Glomerular visceral epithelial cell (primary cell): ENCODE data around the gene RANBP10.
A peak's percentile ranks its signal among the peaks of the same experiment; 100 is the strongest.
"Not testable (repeated sequence)": the region's sequence is repeated elsewhere in the genome, so short reads cannot be mapped to it uniquely, and the experiment has no call there.

Experiments
- DNase-seq: peaks from one replicate; pipeline ENCODE4 v3.0.0-alpha.2; 2016; ENCODE audit errors: extremely low spot score

The RANBP10 gene

DNA sequence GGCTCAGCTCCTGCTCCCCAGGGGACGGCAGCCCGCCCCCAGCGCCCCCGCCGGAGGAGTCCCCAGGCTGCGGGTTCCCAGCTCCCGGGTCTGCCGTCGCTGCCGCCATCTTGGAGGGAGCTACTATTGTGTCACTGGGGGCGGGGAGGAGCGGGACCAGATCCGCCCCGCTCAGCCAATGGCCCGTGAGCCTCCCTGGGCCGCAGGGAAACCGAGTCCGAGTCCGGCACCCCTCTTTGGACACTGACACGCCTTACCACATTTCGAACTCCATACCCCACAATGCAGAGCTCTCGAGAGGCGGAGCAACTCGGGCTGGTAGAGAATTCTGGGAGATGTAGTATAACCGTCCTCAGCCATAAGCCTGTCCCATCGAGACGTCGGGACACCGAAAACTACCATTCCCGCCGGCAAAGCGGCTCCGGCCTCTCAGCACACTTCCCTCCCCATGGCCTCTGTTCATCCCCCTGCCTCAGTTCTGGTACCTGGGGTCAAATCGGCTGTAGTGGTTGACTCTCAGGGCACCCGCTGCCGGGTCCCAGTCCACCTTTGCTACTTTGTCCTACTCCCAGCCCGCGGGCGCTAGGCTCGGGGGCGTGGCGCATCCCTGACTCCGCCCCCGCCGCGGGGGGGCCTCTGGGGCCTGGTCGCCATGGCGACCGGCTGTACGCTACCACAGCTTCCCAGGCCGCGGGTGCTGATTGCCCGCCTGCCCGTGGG lies at the start of gene RANBP10, which contains the start of gene TSNAXIP1:
RANBP10 (minus strand) TSS at position 133 of the 720 bp plus-strand sequence; CDS start at position 109, 24 bp downstream.
TSNAXIP1 (plus strand) TSS at position 462 of the 720 bp plus-strand sequence. CDS start 261 bp downstream, outside the sequence.
- DNase-seq, result peak; percentile 98

DNA sequence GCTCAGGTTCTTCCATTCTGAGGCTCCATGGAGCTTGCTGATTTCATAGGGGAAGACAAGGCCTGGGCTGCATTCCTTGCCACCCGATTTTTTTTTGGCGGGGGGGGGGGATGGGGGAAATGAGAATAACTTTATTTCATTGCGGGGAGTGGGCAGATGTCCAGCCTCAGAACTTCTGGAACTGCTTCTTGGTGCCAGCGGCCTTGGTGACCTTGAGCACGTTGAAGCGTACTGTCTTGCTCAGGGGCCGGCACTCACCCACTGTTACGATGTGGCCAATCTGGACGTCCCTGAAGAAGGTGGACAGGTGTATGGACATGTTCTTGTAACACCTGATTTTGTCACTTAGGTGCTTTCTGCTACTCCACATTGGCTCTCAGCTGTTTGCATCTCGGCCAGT lies 49.4 kb upstream of the RANBP10 start:
- no peak for DNase-seq

DNA sequence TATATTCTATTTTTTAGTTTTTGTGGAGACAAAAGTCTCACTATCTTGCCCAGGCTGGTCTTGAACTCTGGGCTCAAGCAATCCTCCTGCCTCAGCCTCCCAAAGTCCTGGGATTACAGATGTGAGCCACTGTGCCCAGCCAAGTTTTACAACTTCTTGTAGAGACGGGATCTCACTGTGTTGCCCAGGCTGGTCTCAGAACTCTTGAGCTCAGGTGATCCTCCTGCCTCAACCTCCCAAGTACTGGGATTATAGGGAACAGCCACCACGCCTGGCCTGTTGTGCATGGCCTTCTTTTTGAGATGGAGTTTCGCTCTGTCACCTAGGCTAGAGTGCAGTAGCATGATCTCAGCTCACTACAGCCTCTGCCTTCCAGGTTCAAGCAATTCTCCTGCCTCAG lies 47.3 kb upstream of the RANBP10 start:
- DNase-seq, result no peak

DNA sequence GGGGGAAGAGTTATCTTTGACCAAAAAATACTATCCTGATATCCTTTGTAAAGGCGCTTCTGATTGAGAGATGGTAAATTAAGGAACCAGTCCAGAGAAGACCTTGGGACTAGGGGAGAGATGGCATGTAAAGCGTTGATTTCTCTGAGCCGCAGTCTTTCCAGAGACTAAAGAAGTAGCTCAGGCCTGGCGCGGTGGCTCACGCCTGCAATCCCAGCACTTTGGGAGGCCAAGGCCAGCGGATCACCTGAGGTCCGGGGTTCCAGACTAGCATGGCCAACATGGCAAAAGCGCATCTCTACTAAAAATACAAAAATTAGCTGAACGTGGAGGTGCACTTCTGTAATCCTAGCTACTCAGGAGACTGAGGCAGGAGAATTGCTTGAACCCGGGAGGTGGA lies 41.8 kb upstream of the RANBP10 start:
- DNase-seq, result no peak

DNA sequence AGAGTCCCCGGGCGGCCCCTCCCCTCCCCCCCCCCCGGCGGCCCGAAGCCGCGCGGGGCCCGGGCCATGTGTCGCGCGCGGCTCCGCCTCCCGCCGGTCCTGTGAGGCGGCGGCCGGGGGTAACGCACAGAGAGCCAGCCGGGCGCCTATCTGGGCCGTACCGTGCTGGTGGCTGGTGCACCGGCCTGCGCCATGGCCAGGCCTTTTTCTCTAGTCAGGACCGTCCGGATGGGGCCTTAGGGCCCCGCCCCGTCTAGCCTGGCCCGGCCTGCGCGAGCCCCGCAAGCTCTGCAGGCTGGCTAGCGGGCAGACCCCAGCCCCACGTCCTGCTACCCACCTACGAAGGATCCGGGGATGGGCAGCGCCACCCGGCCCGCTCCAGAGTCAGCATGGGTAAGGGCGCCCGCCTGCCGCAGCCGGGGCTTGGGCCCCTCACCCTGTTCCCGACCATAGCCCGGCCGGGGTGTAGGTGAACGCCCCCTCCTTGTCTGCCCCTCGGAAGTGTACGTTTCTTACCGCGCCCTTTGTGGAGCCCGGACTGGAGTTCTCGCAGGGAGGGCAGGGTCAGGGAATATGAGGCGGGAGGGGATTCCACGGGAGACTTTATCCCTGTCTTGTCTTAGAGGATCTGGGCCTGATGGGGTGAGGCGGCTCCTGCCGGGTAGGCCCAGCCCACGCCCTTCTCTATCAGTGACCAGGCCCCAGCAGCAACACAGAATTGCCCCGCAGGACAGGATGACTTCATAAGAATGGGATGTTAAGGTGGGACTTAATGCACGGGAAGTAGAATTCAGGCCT lies 40.9 kb upstream of the RANBP10 start, which contains the start of gene CENPT:
CENPT (minus strand) TSS at position 630 of the 798 bp plus-strand sequence. CDS start 13,834 bp downstream, outside the sequence.
- peak; percentile 77 for DNase-seq

DNA sequence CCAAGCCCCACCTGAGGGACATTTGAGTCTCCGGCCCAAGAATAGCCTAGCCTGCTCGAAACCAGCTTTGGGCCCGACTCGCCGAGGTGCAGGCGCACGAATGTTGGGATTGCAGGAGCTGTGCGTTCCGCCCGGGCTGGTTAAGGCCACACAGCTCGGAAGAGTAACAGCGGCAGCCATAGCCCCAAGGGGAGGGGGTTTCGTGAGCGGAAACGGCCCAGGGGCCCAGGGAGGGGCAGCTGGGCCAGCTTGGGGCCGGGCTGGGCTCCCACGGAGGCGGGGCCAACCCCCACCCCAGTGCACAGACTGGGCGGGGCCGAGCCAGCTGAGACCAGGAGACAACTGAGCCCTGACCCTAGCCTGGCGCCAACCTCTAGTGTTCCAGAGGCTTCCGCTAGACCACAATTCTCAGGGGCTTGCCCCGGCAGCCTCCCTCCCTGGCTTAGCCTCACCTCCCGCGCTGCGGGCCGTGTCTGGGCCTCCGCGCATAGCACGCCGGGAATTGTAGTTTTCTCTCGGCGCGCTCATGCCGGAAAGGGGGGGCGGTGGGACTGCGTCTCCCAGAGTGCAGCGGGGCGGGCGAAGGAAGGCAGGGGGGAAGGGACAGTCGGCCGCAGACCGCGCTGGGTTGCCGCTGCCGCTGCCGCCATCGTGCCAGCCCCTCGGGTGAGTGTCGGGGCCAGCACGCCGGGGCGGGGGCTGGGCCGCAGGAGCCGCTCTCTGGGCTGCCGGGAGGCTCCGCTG lies 40.1 kb upstream of the RANBP10 start, which contains the start of gene NUTF2:
NUTF2 (plus strand) TSS at position 614 of the 744 bp plus-strand sequence. CDS start 18,198 bp downstream, outside the sequence.
- DNase-seq, result peak; percentile 95

DNA sequence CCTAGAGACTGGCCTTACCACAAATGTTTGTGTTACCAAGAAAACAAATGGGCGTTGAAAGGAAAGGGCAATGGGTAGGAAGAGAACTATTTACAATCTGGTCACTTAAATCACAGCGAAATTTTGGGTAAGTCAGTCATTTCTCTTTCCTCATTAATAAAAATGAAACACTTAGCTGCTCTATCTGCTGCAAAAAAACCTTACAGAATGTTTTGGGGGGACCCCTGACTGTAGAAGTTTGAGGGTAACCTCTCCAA lies 39.6 kb upstream of the RANBP10 start:
- no peak for DNase-seq

DNA sequence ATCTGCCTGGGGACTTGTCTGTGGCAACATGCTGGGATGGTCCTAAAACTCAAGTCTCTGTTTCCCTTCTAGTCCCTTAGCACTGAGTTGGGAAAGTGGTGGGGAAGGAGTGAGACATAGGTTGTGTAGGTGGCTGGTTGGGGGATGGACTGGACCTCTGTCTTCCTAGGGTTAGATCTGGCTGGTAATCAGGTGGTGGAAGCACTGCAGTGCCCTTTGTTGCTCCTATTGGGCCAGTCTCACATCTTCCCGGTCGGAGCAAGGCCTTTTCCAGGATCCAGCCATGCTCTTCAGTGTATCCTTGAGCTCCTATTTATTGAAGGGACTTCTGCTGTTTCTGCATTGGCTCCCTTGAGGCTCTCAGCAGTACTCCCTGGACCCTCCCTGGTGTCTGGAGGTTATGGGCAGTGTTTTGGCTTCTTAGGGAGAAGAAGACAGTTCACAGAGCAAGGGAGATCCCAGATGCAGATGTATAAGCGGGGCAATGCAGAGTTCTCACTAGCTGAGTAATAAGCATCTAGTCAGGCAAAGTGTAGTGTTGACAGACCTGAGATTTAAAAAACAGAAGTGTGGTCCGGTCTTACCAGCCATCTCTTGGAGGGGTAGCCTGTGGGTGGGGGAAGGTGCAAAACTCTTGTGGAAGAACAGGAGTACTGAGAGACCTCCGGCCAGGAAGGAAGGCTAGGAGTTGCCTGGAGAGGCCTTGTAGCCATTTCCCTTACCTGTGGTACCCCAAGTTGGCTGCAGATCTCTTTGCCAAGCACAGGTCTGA lies 39.1 kb upstream of the RANBP10 start:
- DNase-seq, result no peak

DNA sequence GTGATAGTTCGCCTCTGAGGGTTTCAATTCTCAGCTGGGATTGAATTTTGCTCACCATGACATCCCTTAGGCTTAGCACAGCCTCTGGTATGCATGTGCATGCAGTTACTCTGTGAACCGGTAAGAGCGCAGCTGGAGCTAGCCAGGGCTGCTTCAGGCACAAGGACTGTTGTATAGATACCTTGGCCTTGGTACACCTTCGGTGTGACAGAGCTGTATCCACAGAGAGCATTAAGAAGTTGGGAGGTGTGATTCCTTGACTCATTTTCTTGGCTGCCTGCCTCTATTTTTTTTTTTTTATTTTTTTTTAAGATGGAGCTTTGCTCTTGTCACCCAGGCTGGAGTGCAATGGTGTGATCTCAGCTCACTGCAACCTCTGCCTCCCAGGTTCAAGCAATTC lies 38.1 kb upstream of the RANBP10 start:
- peak; percentile 42 for DNase-seq

DNA sequence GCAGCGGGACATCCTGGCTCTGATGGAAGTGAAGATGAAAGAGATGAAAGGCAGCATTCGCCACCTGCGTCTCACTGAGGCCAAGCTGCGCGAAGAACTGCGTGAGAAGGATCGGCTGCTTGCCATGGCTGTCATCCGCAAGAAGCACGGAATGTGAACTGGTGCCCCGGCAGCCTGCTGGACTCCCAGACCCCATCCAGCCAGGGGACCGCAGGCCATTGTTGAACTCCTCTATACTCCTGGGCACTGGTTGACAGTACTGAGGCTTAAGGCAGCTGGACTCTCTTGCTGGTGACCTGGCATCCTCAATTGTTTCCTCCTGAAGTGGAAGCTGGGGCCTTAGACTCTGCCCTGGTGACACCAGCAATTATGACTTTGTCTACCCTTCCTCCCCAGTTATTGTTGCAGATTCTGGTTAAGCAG lies 37.0 kb upstream of the RANBP10 start:
- no peak for DNase-seq

DNA sequence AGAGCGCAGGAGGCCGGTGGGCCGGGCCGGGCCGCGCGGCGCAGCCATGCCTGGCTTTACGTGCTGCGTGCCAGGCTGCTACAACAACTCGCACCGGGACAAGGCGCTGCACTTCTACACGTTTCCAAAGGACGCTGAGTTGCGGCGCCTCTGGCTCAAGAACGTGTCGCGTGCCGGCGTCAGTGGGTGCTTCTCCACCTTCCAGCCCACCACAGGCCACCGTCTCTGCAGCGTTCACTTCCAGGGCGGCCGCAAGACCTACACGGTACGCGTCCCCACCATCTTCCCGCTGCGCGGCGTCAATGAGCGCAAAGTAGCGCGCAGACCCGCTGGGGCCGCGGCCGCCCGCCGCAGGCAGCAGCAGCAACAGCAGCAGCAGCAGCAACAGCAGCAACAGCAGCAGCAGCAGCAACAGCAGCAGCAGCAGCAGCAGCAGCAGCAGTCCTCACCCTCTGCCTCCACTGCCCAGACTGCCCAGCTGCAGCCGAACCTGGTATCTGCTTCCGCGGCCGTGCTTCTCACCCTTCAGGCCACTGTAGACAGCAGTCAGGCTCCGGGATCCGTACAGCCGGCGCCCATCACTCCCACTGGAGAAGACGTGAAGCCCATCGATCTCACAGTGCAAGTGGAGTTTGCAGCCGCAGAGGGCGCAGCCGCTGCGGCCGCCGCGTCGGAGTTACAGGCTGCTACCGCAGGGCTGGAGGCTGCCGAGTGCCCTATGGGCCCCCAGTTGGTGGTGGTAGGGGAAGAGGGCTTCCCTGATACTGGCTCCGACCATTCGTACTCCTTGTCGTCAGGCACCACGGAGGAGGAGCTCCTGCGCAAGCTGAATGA lies 36.4 kb upstream of the RANBP10 start:
- no peak for DNase-seq

DNA sequence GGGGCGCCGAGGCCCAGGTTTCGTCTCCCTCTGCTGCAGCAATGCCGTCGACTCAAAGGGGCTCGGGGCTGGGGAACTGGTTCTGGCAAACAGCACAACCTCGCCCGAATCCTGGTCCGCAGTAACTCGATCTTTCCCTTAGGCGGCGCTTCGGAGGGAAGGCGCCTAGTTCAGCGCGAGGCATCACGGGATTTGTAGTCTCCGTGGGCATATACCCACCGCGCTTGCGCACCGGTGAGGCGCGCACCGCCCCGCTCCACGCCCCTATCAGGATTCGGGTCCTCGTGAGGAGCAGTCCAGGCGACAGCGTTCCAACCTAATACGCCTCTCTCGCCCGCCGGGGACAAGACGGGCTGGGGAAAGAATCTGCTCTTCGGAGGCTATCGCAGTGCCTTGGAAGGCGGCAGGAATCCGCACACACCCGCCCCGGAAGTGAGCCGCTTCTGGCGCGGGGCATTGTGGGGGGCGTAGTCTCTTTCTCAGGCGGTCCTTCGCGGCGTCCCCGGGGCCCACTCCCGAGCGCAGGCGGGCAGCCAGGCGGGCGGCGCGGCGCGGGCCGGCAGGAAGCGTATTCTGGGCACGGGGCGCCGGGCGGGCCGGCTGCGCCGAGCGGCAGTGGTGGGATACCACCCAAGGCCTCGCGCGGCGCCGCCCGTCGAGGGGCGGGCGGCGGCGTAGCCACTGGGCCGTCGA lies 35.6 kb upstream of the RANBP10 start, which contains the start of gene THAP11:
THAP11 (plus strand) TSS at position 505 of the 693 bp plus-strand sequence. CDS start 235 bp downstream, outside the sequence.
- peak; percentile 92 for DNase-seq

DNA sequence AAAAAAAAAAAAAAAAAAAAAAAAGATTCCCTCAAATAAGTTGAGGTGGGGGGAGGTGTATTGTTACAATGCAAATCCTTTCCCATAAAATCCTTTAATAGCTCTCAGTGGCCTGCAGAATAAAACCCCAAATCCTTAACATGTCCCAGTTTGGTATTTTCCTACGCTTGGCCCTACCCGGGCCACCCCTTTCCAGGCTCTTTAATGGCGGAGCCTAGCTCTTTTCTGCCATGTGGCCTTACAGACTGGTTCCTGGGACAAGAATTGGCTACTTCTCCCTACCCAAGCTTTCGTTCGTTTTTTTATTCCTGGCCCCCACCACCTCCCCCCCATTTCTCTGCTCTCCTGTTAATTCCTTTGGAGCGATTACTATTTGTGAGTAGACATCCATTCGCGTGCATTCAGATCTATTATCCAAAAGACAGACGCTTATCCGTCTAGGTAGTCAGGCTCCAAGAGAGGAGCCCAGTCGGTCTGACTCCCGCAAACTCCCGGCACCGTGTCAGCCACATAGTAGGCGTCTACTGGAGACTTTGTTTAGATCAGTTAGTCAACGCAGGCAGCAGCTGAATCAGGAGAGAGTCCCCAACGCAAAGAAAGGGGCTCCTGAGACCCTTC lies 34.9 kb upstream of the RANBP10 start:
- DNase-seq, result no peak

DNA sequence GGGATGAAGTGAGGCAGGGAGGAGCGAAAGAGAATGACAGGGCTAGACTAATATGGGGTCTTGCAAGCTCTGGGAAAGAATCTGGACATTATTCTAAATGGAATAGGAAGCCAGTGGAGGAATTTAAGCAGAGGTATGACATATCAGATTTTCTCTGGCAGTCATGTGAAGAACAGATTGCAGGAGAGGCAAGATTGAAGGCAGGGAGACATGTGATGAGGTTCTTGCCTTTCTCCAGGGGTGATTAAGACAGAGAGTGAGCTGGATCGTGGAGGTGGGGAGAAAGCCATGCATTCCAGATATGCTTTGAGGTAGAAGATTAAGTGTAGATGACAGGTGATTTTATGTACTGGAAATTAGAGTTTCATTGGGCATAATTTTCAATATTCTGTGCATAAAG lies 31.5 kb upstream of the RANBP10 start:
- DNase-seq, result no peak

DNA sequence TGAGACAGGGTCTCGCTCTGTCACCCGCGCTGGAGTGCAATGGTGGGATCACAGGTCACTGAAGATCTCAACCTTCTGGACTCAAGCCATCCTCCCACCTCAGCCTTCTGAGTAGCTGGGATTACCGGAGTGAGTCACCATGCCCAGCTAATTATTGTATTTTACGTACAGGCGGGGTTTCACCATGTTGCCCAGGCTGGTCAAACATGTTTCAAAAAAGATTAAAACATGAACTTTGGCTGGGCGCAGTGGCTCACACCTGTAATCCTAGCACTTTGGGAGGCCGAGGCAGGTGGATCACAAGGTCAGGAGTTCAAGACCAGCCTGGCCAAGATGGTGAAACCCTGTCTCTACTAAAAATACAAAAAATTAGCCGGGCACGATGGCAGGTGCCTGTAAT lies 30.8 kb upstream of the RANBP10 start:
- DNase-seq, result not testable (repeated sequence)

DNA sequence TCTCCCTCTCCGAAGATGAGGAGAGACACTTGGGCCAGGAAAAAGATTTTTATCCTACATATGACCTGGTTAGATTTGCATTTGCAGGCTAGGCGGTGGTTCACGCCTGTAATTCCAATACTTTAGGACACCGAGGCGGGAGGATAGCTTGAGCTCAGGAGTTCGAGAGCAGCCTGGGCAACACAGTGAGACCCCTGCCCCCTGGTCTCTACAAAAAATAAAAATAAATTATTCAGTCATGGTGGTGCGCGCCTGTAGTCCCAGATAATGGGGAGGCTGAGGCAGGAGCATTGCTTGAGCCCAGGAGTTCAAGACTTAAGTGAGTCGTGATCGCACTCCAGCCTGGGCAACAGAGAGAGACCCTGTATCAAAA lies 27.9 kb upstream of the RANBP10 start:
- no peak for DNase-seq

DNA sequence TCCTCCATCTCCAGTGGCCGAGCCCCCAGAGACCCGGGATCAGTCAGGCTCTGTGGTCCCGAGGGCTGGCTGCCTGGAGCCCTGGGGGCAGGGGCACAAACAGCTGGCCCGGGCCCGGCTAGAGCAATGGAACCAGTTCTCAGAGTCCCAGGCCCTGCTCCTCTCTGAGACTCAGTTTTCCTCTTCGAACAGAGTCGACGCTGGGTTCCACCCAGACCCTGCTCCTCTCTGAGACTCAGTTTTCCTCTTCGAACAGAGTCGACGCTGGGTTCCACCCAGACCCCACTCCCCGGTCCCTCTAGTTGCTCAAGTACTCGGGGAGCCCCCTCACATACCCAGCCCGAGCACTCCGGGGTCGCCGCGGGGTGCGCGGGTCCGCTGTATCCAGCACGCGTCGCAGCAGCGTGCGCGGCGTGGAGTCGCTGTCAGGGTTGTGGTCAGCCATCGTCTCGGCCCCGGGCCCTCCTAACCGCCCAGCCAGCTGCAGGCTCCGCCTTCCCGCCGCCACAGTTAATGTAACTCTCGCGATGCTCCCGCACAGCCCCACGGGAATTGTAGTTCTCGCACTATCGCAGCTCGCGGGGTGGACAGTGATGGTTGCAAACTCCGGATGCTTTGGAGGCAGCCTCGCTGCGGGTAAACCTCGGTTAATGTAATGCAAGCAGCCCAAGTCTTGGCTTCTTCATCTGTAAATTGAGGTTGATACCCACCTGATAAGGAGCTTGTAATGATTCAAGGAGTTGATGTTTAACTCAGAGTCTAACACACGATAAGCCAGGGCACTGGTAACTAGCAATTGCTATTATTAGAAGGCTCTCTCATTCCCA lies 27.3 kb upstream of the RANBP10 start:
- peak; percentile 85 for DNase-seq

DNA sequence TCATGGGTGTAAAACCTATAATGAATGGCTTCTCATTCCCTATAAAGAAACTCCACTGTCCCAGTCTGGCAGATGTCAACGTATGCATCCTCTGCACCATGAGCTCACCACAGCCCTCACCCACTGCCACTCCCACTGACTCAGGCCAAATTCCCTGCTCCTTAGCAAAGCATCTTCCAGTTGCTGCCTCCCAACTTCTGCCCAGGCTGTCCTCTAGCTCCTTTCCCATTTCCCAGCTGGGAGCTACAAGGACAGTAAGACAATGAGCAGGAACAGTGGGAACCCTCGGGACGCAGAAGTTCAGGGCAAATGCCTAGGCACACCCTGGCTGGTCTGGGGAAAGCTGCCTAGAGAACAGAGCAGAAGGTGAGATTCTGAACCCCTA lies 26.7 kb upstream of the RANBP10 start:
- peak; percentile 52 for DNase-seq

DNA sequence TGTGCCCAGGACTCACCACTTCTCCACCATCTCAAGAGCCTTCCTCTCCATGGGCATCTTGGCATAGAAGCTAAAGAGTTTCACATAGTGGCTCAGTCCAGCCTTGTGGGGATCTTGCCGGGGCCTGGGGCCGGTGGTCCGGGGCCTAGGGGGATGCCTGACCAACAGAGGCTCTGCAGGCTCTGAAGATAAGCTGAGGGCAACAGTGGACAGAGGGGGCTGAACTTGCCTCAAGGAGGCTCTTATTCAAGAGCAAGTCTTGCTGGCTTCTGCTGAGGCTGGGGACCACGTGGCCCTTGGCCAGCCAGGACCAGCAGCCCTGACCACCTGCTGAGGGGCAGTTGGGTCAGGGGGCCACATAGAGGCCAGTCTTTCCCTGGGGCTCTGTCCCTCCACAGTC lies 22.3 kb upstream of the RANBP10 start:
- no peak for DNase-seq
